ENCODE data around the gene EN1.
A peak's percentile ranks its signal among the peaks of the same experiment; 100 is the strongest.

Gene EN1

DNA sequence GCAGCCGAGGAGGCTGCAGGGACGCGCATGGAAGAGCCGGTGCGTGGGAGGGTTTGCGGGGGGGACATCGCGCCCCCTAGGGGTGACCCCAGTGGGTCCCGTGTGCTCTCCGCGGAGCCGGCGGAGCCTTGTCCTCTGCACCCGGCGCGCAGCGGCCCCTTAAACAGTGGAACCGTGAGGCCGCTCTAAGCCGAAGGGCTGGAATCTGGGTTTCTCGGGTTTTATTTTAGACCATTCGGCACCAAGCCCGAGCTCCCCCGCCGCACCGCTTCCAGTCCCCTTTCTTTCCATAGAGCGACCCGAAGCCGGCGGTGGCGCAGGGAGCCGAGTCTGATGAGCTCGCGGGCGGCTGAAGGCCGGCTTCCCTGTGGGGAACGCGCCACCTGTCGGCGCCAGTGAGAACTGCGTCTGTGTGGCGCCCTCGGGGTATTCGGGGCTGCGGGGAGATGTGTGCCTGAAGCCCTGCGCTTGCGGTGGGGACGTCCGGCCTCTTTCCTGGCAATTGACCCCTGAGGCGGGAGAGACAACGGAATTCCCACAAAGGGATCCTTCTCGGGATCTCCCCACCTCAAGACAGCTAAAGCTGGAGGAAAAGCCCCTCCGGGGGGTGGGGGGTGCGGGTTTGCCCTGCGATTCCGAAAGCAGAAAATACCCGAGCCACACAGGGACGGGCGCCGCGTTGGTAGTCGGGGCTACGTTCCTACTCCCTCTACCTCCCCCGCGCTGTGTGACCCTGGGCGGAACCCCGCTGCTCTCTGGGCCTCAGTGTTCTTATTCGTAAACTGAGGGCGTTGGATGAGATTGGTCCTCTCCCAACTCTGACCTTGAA, 8.2 kb upstream of the EN1 start:
- DNase-seq = peak; percentile 41

DNA sequence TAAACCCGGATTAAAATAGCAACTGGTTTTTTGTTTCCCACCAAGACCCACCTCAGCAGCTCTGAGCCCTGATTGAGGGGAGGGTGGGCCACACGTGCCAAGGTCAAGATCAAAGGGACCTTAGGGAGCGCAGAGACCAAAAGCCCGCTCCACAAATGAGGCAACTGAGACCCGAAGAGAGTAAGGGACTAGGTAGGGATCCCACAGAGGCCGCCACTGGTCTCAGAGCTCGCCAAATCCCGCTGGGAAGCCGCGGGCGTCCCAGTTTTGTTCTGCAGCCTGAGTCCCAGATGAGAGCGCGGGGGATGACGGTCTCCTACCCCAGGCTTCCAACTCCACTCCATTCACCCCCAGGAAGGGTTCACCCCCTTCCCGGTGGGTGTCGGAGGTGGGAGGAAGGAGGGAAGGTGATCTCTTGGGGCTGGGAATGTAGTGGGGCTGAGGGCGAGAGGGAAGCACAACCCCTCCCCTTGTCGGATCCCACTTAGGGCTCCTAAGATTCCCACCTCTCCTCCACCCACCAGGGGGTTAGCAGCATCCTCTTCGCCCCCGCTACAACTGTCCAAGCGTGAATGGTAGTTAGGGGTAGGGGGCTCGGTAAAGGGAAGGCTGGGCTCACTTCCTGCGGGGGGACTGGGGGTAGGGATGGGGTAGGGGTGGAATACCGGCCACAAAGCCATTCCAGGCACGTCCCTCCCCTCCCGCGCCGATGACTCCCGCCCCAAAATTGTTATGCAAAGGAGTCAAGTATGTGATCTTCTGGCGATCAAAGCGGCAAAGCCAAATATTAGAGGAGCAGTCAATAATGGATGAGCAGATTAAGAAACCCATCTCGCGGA, 7.3 kb upstream of the EN1 start:
- no peak for DNase-seq

DNA sequence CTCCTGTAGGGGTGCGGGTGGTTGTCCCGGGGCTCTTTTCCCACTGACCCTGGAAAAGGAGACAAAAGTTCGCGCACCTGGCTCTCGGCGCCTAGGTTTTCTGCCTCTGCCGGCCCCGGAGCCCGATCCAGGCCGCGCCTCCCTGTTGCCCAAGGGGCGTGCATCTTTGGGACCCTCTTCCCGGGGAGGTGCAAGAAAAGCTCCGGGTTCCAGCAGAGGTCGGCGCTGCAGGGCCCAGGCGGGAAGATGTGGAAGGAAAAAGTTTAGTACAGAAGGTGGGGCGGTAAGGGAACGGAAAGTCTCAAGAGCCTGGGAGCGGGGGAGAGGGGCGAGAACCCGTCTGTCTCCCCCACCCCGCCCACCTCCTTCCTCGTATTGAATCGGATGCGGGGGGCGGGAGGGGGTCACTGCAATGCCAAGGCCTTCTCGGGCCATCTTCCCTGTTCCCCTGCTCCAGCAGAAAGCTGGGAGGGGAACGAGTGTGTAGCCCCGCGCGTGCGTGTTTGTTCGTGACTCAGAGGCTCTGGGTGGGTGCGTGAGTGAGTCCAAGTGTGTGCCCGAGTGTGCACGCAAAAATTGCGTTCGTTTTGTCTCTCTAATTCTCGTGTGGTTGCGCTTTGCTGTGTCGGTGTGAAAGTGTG, 6.3 kb upstream of the EN1 start:
- no peak for DNase-seq

DNA sequence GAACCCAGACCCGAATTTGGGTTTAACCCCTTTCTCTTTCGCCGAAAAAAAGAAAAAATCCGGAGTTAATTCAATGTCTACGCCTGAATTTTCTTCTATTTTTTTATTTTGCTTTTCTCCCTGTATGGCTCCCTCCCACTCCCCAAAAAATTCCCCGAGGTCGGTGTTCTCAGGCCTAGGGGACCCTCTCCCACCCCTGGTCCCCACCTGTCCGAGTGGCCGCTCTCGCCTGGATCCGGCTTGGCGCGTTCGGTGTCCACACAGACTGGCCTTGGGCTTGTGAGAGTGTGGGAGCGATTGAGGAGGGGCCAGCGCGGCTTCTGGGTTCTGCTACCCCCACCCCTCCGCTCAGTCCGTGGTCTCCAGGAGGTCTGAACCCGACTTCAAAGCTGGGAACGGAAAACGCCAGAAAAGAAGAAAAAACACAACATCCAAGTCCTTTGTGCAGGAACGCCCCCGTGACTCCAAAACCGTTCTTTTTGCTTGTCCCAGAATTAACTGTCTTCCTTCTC, 5.7 kb upstream of the EN1 start:
- no peak for DNase-seq

DNA sequence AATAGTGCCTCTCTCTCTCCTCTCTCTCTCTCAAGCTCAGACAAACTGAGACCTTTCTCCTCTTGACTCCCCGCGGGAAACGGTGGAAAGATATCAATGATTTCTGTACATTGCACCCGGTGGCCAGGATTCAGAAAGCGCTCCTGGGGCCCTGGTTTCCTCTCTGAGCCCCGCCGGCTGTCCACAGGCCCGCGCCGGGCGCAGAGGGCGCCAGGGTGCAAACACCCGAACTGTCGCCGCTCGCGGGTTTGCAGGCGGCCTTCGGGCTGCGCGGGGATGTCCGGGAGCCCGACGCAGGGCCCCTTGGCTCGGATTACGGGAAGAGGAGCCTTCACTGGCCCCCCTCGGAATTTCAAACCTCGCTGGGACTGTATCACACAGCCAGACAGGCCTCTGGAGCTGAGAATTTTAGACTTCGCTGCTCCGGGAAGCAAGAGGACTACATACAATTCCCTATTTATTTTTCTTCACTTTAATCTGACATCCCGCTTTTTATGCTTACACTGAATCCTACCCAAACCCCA, 5.2 kb upstream of the EN1 start:
- DNase-seq = no peak

DNA sequence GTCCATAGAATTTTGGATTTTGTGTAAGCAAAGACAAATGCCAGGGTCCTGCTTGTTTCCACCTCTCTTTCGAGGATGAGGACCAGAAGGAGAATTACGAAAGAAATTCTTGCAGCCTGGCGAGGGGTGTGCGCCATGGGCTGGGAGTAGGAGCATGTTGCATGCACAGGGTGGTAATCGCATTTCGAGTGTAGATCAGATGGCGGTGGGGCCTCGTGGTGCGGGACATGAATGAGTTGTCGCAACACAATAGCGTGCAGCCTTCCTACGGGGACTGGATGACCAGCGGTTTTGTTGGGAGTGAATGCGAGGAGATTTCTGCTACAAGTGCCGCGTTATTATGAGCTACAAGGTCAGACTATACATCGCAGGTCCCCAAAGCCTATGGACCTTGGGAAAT, 4.2 kb upstream of the EN1 start:
- no peak for DNase-seq

DNA sequence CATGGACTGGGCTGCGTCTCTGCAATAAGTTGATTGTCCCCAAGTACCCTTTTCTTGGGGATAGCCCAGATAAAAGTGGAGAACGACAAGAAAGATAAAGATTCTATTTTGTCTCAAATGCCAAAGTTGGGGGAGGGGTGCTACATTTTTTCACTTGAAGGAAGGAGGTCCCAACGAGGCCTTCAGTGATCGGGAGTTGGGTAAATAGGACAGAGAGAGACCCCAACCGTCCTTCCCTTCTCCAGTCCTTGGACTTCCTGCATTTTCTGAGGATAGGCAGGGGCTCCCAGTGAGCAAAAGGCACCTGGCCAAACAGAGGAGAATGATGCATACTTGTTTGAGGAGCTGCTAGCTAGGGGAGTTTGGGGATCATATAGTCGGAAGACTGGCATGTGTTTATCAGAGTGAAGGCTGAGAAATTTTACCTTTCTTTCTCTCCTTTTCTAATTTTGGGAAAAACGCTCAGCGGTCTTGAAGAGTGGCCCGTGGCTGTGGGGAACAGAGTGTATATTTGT, 3.5 kb upstream of the EN1 start:
- DNase-seq = no peak

DNA sequence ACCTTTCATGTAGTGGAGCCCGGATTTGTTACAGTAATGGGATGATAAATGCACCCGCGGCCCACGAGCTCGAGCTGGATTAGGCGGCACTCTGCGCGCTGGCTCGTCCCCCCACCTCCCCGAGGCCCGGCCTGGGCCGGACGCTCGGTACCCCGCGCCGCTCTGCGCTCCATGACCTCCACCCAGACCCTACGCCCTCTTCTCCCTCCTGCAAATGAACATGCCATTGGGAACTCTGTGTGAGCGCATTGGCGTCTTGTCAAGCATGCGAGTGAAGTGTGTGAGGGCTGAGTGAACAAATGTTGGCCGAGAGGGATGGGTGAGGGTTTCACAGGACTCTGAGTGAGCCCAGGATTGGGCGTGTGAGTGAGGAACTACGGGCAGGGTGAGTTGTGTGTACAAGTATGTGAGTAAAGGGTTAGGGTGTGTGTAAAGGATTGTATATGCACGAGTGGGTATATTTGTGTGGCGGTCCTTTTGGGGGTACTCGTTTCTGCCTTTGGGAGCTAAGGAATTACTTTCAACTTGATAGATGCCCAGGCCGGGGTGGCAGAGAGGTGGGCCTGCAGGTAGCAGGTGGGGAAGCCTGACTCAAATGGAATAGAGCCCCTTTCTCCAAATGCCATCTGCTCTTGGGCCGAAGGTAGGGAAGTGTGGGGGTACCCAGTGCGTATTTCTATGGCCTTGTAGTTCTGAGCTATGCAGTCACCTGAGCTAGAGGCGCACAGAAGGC, 2.9 kb upstream of the EN1 start:
- no peak for DNase-seq

DNA sequence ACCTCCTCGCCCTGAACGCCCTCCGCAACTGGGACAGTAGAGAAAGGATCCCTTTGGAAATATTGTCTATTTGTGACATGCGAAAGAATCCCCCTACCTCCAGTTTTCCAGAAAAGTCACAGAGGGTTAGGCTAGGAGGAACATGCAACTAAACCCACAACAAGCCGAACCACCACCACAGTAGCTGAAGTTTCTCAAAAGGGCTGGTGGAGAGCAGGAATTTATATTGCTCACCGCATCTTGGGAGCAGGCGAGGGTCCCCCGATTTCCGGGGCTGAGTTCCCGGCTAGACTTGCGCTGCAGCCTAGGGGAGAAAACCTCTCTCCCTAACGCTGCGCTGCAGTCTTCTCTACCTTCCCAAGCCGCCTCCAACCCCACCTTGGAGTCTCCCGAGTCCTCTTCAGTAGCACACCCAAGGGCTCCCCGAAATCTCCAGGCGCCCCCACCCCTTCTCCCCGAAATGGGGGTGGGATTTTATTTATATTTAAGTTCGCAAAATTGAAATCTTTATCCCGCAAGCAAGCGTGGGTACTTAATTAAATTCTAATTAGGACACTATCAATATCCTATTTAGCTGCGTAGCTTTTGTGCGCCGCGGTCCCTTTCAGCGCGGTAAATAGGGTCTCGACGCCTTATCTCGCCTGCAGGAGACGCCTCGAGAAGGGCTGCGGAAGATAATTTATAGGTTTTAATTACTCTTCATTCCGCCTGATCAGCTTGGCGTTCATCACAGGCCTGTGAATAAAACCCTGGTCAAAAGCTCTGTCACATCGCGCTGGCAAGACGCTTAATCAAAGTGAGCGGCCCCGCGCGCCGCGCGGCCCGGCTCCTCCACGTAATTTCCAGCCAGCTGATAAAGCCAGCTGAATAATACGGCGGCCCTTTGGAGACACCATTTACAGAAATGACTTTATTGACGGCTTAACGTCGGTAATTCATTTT, 2.0 kb upstream of the EN1 start:
- DNase-seq = no peak

DNA sequence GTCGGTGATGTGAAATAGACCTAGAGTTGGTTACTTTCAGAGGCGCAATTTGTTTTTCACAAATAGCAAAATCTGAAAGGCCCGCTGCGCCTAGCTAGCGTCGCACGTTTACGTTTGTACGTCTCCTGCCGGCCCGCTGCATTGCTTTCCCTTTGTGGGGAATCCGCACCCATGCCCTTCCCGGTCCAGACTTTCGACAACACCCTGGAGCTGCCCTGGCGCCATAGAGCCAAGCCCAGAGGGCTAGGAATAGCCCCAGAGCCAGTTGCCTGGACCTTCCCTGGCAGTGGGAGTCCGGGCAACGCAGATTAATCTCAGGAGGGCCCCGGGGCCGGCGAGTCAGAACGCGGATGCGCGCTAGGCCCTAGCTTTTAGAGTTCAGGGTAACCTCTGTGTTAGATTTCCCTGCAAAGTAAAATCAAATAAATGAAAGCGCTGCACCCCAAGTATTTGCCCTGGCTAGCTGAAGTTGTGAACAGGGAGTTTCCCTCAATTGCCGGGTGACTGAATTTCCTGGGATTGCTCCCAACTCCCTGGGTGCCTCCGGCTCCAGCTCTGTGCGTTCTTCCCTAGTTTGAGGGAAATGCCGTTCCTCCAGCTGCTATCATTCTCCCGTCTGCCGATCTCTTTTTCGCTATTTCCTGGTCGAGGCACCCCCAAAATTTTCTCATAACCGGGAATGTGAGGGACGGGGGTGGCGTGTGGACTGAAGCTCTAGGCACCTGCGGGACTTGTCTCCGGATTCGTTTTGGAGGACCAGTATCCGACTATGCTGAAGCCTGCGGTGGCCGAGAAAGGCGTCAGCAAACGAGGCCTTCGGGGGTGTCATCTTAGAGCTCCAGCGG, 1.2 kb upstream of the EN1 start:
- no peak for DNase-seq

DNA sequence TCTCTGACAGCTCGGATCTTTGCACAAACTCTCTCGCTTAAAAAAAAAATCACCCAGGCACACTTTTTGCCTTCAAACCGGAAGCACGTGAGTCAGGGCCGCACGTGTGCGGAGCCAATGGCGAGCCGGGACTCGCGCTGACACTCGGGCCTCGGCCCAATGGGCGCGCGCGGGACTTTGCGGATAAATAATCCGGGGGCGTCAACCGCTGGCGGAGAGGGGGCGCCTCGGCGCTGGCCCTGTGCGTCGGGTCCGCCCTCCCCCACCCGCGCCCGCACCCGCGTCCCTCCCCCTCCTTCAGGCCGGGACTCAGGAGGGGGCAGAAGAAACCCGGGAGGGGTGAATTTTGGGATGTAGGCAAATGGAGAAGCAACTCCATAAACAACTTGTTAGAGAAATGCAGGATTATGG, 319 bp upstream of the EN1 start:
- no peak for DNase-seq

DNA sequence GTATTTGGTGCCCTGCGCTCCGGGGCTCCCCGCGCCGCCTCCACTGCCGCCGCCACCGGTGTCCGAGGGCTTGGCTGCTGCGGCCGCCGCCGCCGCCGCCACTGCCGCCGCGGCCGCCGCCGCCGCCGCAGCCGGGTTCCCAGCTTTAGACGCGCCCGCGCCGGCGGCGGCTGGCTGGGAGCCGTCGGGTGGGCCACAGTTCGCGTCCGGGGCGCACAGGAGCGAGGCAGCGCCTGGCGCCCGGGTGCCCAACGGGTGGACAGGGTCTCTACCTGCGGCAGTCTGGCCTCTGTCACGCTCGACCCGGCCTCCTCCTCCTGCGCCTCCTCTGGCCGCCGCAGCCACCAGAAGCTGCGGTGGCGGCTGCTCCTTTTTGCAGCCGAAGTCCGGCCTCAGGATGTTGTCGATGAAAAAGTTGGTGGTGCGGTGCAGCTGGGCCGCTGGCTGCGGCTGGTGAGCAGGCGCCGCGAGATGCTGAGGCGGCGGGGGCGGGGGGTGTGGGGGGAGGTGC, 951 bp downstream of the EN1 start:
- DNase-seq = no peak

DNA sequence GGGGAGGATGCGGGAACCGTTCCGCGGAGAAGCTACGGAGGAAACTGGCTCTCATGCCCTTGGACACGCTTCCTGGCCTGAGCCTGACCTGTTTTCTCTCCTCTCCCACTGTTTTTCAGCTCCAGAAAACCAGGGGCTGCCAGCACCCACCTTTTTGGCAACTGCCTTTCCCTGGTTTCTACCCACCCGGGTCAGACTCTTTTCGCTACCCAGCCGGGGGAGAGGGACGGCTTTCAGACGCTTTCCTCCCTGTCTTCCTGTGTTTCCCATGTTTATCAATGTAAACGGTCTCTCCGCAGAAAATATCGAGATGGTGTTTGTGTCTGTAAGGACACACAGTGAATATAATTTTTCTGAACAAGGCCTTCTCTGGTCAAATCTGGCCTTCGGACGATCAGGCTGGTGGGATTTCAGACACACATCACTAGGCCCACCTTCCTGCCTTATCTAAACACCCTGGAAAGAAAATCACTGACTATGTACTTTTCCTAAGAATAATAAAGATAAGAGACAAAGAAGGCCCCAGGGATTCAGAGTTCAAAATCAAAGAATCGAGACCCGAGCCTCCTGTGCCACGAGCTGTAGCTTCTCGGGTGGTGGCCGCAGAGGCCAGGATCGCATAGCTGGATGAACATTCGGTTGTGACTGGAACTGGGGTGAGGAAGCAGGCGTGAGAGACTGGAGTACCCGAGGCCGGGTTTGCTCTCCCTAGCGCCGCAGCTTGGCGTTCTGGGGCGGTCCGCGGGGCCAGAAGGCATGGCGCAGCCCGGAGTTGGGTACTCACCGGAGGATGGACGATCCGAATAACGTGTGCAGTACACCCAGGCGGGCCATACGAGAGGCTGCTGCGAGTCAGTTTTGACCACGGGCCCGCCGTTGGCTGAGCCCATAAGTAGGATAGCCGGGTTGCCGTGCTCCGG, 1.7 kb downstream of the EN1 start:
- DNase-seq = no peak

DNA sequence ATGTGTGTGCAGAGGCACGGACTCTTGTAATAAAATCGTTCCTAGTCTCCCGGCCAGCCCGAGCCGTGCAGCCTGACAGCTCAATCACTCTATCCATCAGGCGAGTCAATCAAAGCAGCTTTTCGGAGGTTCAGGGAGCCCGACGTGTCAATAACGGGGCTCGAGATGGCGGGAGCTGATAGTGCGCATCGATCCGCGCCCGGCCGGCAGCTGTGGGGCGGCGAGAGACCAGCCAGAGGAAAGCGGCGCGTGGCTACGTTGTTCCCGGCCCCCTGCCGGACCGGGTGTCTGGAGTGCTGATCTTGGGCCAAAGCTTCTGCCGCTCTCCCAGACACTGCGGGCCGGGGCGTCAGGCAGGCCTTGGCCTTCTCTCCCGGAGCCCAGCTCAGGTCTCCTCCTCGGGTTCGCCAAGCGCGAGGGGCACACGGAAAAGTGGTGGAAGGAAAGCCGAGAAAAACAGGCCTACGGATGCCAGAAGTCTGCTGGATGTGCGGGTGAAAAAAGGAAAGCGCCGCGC, 2.4 kb downstream of the EN1 start:
- no peak for DNase-seq

DNA sequence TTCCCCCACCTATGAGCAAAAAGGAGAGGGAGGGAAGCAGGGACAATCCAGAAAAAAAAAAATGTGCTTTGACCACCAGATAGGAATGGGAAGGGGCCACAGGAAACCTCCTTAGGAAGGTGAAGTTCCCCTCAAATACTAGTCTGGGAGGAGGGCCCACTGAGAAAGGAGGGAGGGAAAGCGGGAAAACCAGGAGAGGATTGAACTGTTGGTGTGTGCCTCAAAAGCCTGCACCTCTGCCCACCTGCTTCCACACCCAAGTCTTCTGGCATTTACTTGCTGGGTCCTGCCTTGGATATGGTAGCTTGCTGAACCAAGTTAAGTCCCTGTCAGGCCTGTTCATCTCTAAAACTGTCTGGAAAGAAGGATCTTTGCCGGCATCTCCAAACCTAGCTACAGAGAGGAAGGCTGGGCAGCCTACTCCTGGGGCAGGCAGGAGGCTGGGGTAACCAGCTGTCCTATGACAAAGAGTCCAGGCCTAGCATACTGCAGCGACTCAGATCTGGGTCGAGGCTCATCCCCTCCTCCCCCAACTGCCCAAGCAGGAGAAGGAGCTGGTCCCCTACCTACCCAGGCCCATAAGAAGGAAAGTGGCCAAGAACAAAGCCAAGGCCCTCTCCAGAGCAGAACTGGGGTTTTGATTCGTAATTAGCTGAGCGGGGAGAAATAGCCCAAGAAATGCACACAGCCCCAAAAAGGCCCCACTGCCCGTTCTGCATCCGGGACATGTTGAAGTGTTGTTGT, 3.0 kb downstream of the EN1 start:
- no peak for DNase-seq

DNA sequence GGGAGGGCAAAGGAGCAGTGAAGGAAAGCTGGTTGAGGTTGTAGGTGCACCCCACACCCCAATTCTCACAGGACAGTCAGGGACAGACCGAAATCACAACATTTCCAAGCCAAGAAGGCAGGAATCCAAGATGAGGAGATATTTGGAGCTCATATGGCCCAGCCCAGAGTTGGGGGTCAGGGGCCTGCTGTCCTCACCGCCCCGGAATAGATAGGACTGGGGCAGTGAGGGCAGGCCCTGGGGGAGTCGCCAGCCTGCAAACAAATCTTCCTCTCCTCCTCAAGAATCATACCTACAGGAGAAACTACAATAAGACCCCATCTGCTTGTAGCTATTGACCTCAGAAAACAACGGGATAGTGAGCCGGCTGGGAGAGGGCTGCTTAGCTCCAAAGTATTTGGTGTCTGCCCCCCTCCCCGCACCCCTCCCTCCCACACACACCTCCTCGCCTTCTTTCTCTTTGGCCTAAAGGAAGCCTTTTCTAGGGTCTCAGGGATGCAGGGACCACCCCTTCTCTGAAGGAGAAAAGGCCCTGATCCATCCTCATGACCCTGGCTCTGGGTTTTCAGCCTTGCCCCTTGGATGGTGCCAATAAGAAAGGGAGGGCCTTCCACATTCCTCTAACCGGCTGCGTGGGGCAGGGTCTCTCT, 3.8 kb downstream of the EN1 start:
- DNase-seq = no peak

Data from DMS79 (cell line).